Esophagus muscularis mucosa (tissue), 4 donors: ENCODE data around the gene MYO1F. TPM values are rescaled to one million over a fixed set of nuclear protein-coding genes. Genes with fewer than 3 reads are reported as not detected.
"Not testable (repeated sequence)": the region's sequence is repeated elsewhere in the genome, so short reads cannot be mapped to it uniquely, and the experiment has no call there.

ENCODE experiments used
- DNase-seq: peaks from one replicate; pipeline ENCODE4 v3.0.0-alpha.2; 2017; ENCODE audit errors: extremely low spot score
- H3K27ac ChIP-seq, 4 donors: fragments of 200-600 bp; sonication (generic); replicated peaks in 1 of 4; 1 replicate in 3 of 4; 2 replicates in 1 of 4; pipeline ENCODE4 v1.5.1; 2016 to 2019; ENCODE audit warnings: mild to moderate bottlenecking in 1 of 4
- H3K27me3 ChIP-seq, 4 donors: fragments of 200-600 bp; sonication (generic); one replicate each; pipeline versions ENCODE4 v1.5.1 to v1.6.0; 2016 to 2019
- H3K36me3 ChIP-seq, 4 donors: fragments of 200-600 bp; sonication (generic); one replicate each; pipeline ENCODE4 v1.5.1; 2016 to 2019
- H3K4me1 ChIP-seq, 4 donors: fragments of 200-600 bp; sonication (generic); one replicate each; pipeline ENCODE4 v1.5.1; 2016 to 2019
- H3K4me3 ChIP-seq, 4 donors: fragments of 200-600 bp; sonication (generic); 1 replicate in 2 of 4; 2 replicates in 2 of 4; pipeline ENCODE4 v1.5.1; 2016 to 2019; ENCODE audit warnings: mild to moderate bottlenecking in 4 of 4, moderate library complexity in 1 of 4
- H3K9me3 ChIP-seq, 4 donors: fragments of 200-600 bp; sonication (generic); 1 replicate in 3 of 4; 2 replicates in 1 of 4; pipeline ENCODE4 v1.5.1; 2016 to 2019
- CTCF ChIP-seq, 3 experiments: fragments of 200-600 bp in 2 of 3; fragments of 450-650 bp in 1 of 3; sonication (generic) in 2 of 3; IDR thresholded peaks; one replicate each; pipeline ENCODE4 v1.5.1; 2017 to 2019; ENCODE audit warnings: antibody characterized with exemption in 3 of 3, mild to moderate bottlenecking in 2 of 3, moderate library complexity in 1 of 3
- EP300 ChIP-seq: sonication (generic); formaldehyde crosslinking; IDR thresholded peaks from one replicate; pipeline ENCODE4 v1.6.1; 2017; ENCODE audit warnings: antibody characterized with exemption
- POLR2A ChIP-seq: fragments of 450-650 bp; IDR thresholded peaks from one replicate; pipeline ENCODE4 v1.6.1; 2017; ENCODE audit warnings: antibody characterized with exemption, moderate library complexity, mild to moderate bottlenecking, low read depth
- POLR2AphosphoS5 ChIP-seq, 2 donors: sonication (generic); formaldehyde crosslinking; IDR thresholded peaks; one replicate each; pipeline ENCODE4 v1.6.1; 2017; ENCODE audit warnings: antibody characterized with exemption in 2 of 2
- WGBS: methylation state at CpG from one replicate; pipeline ENCODE4 v1.1.5; 2018; 5-methylcytosine and 5-hydroxymethylcytosine counted together
- intact Hi-C: fragments of 100-400 bp; cut with DNase I; formaldehyde crosslinking; loops from one replicate; pipeline ENCODE4 v1.15.1; 2023
- total RNA-seq, 4 donors: library from RNA; depleted of rRNA; stranded (reverse); fragments of >200 nt; gene quantifications; one replicate each; pipeline versions ENCODE4 v1.1.0 to v1.2.1, GENCODE V29; 2016

Gene MYO1F
- 10 to 100 TPM in 2 of 4 donors, 1 to 10 TPM in 2; 7.2 to 21.2 (median 13.3) TPM for total RNA-seq

- TF ChIP-seq CTCF (IDR thresholded peaks at IDR 0.05): no peak
- peak in 1 of 2 donors; percentile 9 for TF ChIP-seq POLR2AphosphoS5 (IDR thresholded peaks at IDR 0.05)
- Histone ChIP-seq H3K27me3 (peaks cover 0 to 38% (median 4%) of the 10 kb centered on the region in 4 donors), H3K4me1 (peaks cover 0 to 33% (median 28%) of the 10 kb centered on the region in 4 donors), H3K9me3 (no peaks in the 10 kb centered on the region), H3K4me3 (peak within 1 kb of the TSS; percentile 19 to 54 (median 36)), H3K27ac (peak within 1 kb of the TSS in 3 of 4 donors; percentile 39 to 55 (median 51)), H3K36me3 (peaks cover 0 to under 1% (median under 1%) of the 10 kb centered on the region in 4 donors)
- no peak for DNase-seq
- intact Hi-C loops: no loop called here
- 33% methylated on average over 4 of the region's 7 CpGs for WGBS
Measured at GRCh38 chr19:8577247-8577646, at the start of gene MYO1F. TSS of gene MYO1F (minus strand) at chr19:8577442. CDS start at chr19:8577309, 133 bp downstream.

GRCh38 chr19:8626842-8627241 lies 49.6 kb upstream of the MYO1F start:
- peaks cover 0 to 10% (median 3%) of the 10 kb centered on the region in 4 donors for H3K4me1 ChIP-seq
- peaks cover 0 to 32% (median 17%) of the 10 kb centered on the region in 4 donors for H3K9me3 ChIP-seq
- no peak overlapping the region for H3K4me3 ChIP-seq
- TF ChIP-seq CTCF (IDR thresholded peaks at IDR 0.05) (no peak), POLR2AphosphoS5 (IDR thresholded peaks at IDR 0.05) (no peak), EP300 (no peak), POLR2A (no peak)
- H3K36me3 ChIP-seq: no peaks in the 10 kb centered on the region
- WGBS: 75% methylated on average over 8 of the region's 8 CpGs
- H3K27ac ChIP-seq: no peak overlapping the region
- DNase-seq: no peak
- intact Hi-C loops: no loop called here
- H3K27me3 ChIP-seq: no peaks in the 10 kb centered on the region

GRCh38 chr19:8622886-8623285 lies 45.6 kb upstream of the MYO1F start:
- H3K36me3 ChIP-seq, DNase-seq, intact Hi-C loops, H3K4me1 ChIP-seq, H3K27ac ChIP-seq, H3K4me3 ChIP-seq, H3K9me3 ChIP-seq: not testable (repeated sequence)
- peaks cover 0 to 14% (median 0%) of the 10 kb centered on the region in 4 donors for H3K27me3 ChIP-seq
- 59% methylated on average over 4 of the region's 4 CpGs for WGBS

- intact Hi-C loops: loop anchor here (5.0 kb wide), 1 partner anchor 36 kb away; no protein-coding TSS in a partner anchor
- H3K36me3 ChIP-seq: no peaks in the 10 kb centered on the region
- no peaks in the 10 kb centered on the region for H3K9me3 ChIP-seq
- no peak overlapping the region for H3K27ac ChIP-seq
- no peaks in the 10 kb centered on the region for H3K4me1 ChIP-seq
- no peak for TF ChIP-seq POLR2A
- TF ChIP-seq POLR2AphosphoS5 (IDR thresholded peaks at IDR 0.05): no peak
- TF ChIP-seq EP300: no peak
- no peak for TF ChIP-seq CTCF (IDR thresholded peaks at IDR 0.05)
- 64% methylated on average over 8 of the region's 8 CpGs for WGBS
- no peak for DNase-seq
- H3K27me3 ChIP-seq: peaks cover 0 to 14% (median 0%) of the 10 kb centered on the region in 4 donors
- no peak overlapping the region for H3K4me3 ChIP-seq
Measured at GRCh38 chr19:8618751-8619150, 41.5 kb upstream of the MYO1F start.

- no peak overlapping the region for H3K4me3 ChIP-seq
- WGBS: 79% methylated on average over 4 of the region's 4 CpGs
- H3K9me3 ChIP-seq: no peaks in the 10 kb centered on the region
- TF ChIP-seq POLR2A: no peak
- TF ChIP-seq CTCF (IDR thresholded peaks at IDR 0.05): no peak
- no peak for TF ChIP-seq EP300
- TF ChIP-seq POLR2AphosphoS5 (IDR thresholded peaks at IDR 0.05): no peak
- DNase-seq: no peak
- no peaks in the 10 kb centered on the region for H3K4me1 ChIP-seq
- no peaks in the 10 kb centered on the region for H3K36me3 ChIP-seq
- H3K27me3 ChIP-seq: peaks cover 0 to 14% (median 0%) of the 10 kb centered on the region in 4 donors
- no peak overlapping the region for H3K27ac ChIP-seq
- intact Hi-C loops: loop anchor here (5.0 kb wide), 1 partner anchor 36 kb away; no protein-coding TSS in a partner anchor
Measured at GRCh38 chr19:8617984-8618383, 40.7 kb upstream of the MYO1F start.

GRCh38 chr19:8617325-8617724 lies 40.1 kb upstream of the MYO1F start:
- DNase-seq, H3K4me3 ChIP-seq, H3K4me1 ChIP-seq, H3K36me3 ChIP-seq, H3K27ac ChIP-seq, H3K9me3 ChIP-seq: not testable (repeated sequence)
- intact Hi-C loops: loop anchor here (5.0 kb wide), 1 partner anchor 35 kb away; no protein-coding TSS in a partner anchor
- peaks cover 0 to 14% (median 0%) of the 10 kb centered on the region in 4 donors for H3K27me3 ChIP-seq
- 76% methylated on average over 15 of the region's 15 CpGs for WGBS
